Mammary epithelial cell (primary cell): ENCODE measurements around the gene THRB.

ENCODE experiments used
- CTCF ChIP-seq, 2 donors: IDR thresholded peaks in 1 of 2; conservative IDR thresholded peaks in 1 of 2; 2 replicates each; pipeline ENCODE4 v1.5.1; 2011 to 2012; ENCODE audit warnings: inconsistent platforms in 2 of 2, low read length in 2 of 2, mild to moderate bottlenecking in 2 of 2, control low read depth in 1 of 2, low read depth in 1 of 2; ENCODE audit not compliant: insufficient read depth in 1 of 2; ENCODE audit errors: extremely low read depth in 1 of 2
- EZH2 ChIP-seq: IDR thresholded peaks from 2 replicates; pipeline ENCODE4 v1.6.1; 2012; ENCODE audit warnings: low read length, inconsistent platforms, borderline replicate concordance

- TF ChIP-seq CTCF (conservative IDR thresholded peaks at IDR 0.05 in 1 of 2, IDR thresholded peaks at IDR 0.05 in 1 of 2; ENCODE audit: extremely low read depth in 1 of 2, insufficient read depth in 1 of 2, low read depth in 1 of 2, low read length in 2 of 2) (no peak), EZH2 (no peak)
These were observed 35.8 kb upstream of the THRB start for GRCh38 chr3:24530471-24530870.
